ENCODE measurements around the gene NEUROG2. TPM values are rescaled to one million over a fixed set of nuclear protein-coding genes. Genes with fewer than 3 reads are reported as not detected.

The NEUROG2 gene
- total and polyA plus RNA-seq, 2 of the 4 experiments (the other 2 are of a cell fraction), result not detected

DNA sequence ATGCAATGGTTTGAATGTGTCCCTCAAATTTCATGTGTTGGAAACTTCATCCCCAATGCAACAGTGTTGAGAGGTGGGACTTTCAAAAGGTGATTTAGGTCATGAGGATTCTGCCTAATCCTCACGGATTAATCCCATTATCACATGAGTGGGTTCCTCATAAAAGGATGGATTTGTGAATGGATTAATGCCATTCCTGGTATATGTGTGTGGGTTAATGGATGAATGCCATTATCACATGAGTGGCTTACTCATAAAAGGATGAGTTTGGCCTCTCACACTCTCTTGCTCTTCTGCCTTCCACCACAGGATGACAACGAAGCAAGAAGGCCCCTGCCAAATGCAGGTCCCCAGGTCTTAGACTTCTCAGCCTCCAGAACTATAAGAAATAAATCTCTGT, 30.5 kb upstream of the NEUROG2 start:
- no peak overlapping the region for H3K27ac ChIP-seq (ENCODE audit: insufficient read depth, low read length)
- no peak overlapping the region for H3K4ac ChIP-seq (ENCODE audit: low read depth, low read length)
- H2BK5ac ChIP-seq (ENCODE audit: low read depth, low read length, poor library complexity, severe bottlenecking), result no peak overlapping the region
- WGBS, 2 experiments (ENCODE audit: extremely low coverage in 2 of 2, insufficient read length in 1 of 2), result no CpG with 5 or more reads among the region's 2 CpGs
- BruUV-seq (replicated peaks), result no TSS peak
- in situ Hi-C loops (cut with MboI; ENCODE audit: low sequenced_read_pairs), result no loop called here
- H4K20me1 ChIP-seq (ENCODE audit: insufficient read depth, low read length), result no peaks in the 10 kb centered on the region
- H3K27me3 ChIP-seq (ENCODE audit: control insufficient read depth, insufficient read depth, low read length), result no peaks in the 10 kb centered on the region
- no peak overlapping the region for H3K9ac ChIP-seq (ENCODE audit: low read depth, low read length)
- H3K36me3 ChIP-seq (ENCODE audit: control insufficient read depth, insufficient read depth, low read length), result no peaks in the 10 kb centered on the region
- H3K14ac ChIP-seq (replicated peaks; ENCODE audit: low read depth, low read length), result no peak overlapping the region
- H3K23ac ChIP-seq (ENCODE audit: low read depth, low read length), result no peak overlapping the region
- POLR2A ChIA-PET (ENCODE audit: unreplicated experiment), result no interaction called here
- no peak overlapping the region for H3K4me2 ChIP-seq (ENCODE audit: low read depth, low read length)
- no peak overlapping the region for H2AK5ac ChIP-seq (ENCODE audit: low read depth, low read length)
- no peaks in the 10 kb centered on the region for H3K9me3 ChIP-seq (ENCODE audit: control insufficient read depth, insufficient read depth, low read length)
- H3K9me1 ChIP-seq (ENCODE audit: insufficient read depth, low read length), result no peaks in the 10 kb centered on the region
- DNase-seq (no peak), ATAC-seq (ENCODE audit: low read depth) (no peak)
- intact Hi-C loops (cut with micrococcal nuclease), result no loop called here
- H3K79me1 ChIP-seq (ENCODE audit: low read depth in 1 of 2, low read length in 2 of 2), result no peaks in the 10 kb centered on the region
- H4K8ac ChIP-seq (ENCODE audit: low read depth in 2 of 2, low read length in 2 of 2), result no peak overlapping the region
- no peak overlapping the region for H2AFZ ChIP-seq (replicated peaks; ENCODE audit: low read length, poor library complexity)
- dilution Hi-C loops (cut with HindIII; ENCODE audit: low sequenced_read_pairs, unreplicated experiment), result no loop called here
- CTCF ChIA-PET, result no interaction called here
- H4K5ac ChIP-seq (ENCODE audit: low read depth, low read length), result no peak overlapping the region
- H2BK15ac ChIP-seq (ENCODE audit: low read depth, low read length), result no peak overlapping the region
- no peak overlapping the region for H4K91ac ChIP-seq (ENCODE audit: insufficient read depth, low read depth, low read length)
- H3K4me1 ChIP-seq (ENCODE audit: control insufficient read depth, insufficient read depth, low read length), result no peaks in the 10 kb centered on the region
- TF ChIP-seq MAFK (IDR thresholded peaks at IDR 0.05; ENCODE audit: low read depth, low read length), result no peak
- TF ChIP-seq RFX5 (IDR thresholded peaks at IDR 0.05; ENCODE audit: low read depth, low read length), result no peak
- TF ChIP-seq POLR2A (IDR thresholded peaks at IDR 0.05; ENCODE audit: low read depth, low read length), result no peak
- no peak for TF ChIP-seq SMC3 (IDR thresholded peaks at IDR 0.05; ENCODE audit: low read depth, low read length)
- TF ChIP-seq NFE2L2 (IDR thresholded peaks at IDR 0.05; ENCODE audit: low read depth, low read length), result no peak
- no peak for TF ChIP-seq FOS (IDR thresholded peaks at IDR 0.05; ENCODE audit: low read depth, low read length)
- no peak for TF ChIP-seq RAD21 (IDR thresholded peaks at IDR 0.05; ENCODE audit: low read length)
- TF ChIP-seq, protein P1, sequence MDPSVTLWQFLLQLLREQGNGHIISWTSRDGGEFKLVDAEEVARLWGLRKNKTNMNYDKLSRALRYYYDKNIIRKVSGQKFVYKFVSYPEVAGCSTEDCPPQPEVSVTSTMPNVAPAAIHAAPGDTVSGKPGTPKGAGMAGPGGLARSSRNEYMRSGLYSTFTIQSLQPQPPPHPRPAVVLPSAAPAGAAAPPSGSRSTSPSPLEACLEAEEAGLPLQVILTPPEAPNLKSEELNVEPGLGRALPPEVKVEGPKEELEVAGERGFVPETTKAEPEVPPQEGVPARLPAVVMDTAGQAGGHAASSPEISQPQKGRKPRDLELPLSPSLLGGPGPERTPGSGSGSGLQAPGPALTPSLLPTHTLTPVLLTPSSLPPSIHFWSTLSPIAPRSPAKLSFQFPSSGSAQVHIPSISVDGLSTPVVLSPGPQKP (IDR thresholded peaks at IDR 0.05; ENCODE audit: borderline replicate concordance, low read depth, low read length), result no peak
- TF ChIP-seq, protein P2, sequence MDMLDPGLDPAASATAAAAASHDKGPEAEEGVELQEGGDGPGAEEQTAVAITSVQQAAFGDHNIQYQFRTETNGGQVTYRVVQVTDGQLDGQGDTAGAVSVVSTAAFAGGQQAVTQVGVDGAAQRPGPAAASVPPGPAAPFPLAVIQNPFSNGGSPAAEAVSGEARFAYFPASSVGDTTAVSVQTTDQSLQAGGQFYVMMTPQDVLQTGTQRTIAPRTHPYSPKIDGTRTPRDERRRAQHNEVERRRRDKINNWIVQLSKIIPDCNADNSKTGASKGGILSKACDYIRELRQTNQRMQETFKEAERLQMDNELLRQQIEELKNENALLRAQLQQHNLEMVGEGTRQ (IDR thresholded peaks at IDR 0.05; ENCODE audit: low read depth, low read length), result no peak
- TF ChIP-seq, protein P3, sequence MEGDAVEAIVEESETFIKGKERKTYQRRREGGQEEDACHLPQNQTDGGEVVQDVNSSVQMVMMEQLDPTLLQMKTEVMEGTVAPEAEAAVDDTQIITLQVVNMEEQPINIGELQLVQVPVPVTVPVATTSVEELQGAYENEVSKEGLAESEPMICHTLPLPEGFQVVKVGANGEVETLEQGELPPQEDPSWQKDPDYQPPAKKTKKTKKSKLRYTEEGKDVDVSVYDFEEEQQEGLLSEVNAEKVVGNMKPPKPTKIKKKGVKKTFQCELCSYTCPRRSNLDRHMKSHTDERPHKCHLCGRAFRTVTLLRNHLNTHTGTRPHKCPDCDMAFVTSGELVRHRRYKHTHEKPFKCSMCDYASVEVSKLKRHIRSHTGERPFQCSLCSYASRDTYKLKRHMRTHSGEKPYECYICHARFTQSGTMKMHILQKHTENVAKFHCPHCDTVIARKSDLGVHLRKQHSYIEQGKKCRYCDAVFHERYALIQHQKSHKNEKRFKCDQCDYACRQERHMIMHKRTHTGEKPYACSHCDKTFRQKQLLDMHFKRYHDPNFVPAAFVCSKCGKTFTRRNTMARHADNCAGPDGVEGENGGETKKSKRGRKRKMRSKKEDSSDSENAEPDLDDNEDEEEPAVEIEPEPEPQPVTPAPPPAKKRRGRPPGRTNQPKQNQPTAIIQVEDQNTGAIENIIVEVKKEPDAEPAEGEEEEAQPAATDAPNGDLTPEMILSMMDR (conservative IDR thresholded peaks at IDR 0.05; ENCODE audit: low read depth, low read length), result no peak
- no peak for TF ChIP-seq RCOR1 (IDR thresholded peaks at IDR 0.05; ENCODE audit: insufficient replicate concordance, low read length)
- TF ChIP-seq BHLHE40 (IDR thresholded peaks at IDR 0.05; ENCODE audit: low read depth, low read length), result no peak
- TF ChIP-seq MAZ (IDR thresholded peaks at IDR 0.05; ENCODE audit: borderline replicate concordance, low read depth, low read length), result no peak
- no peak for TF ChIP-seq CHD1 (IDR thresholded peaks at IDR 0.05; ENCODE audit: low read depth, low read length)
- TF ChIP-seq CEBPB (IDR thresholded peaks at IDR 0.05; ENCODE audit: low read depth, low read length), result no peak
- no peak for TF ChIP-seq MXI1 (IDR thresholded peaks at IDR 0.05; ENCODE audit: borderline replicate concordance, low read depth, low read length)
- no peak overlapping the region for H2AK9ac ChIP-seq (replicated peaks; ENCODE audit: low read depth, low read length, poor library complexity)
- no peak overlapping the region for H2BK20ac ChIP-seq (ENCODE audit: low read depth, low read length)
- no peak overlapping the region for H3K4me3 ChIP-seq (ENCODE audit: insufficient read depth, low read depth, low read length)
- H3K18ac ChIP-seq (ENCODE audit: low read depth, low read length), result no peak overlapping the region
- no peak overlapping the region for H3K56ac ChIP-seq (ENCODE audit: extremely low read depth, insufficient read depth, low read length)
- no peak overlapping the region for H2BK120ac ChIP-seq (ENCODE audit: low read depth, low read length)

All from IMR-90 (cell line).